Cardiac fibroblast (primary cell): ENCODE measurements around the gene PARM1.
A peak's percentile ranks its signal among the peaks of the same experiment; 100 is the strongest.

Experiments
- DNase-seq, 2 donors: peaks; one replicate each; pipeline versions ENCODE4 v3.0.0 to v3.0.0-alpha.2; 2010; ENCODE audit warnings: low read depth in 2 of 2
- H3K4me3 ChIP-seq, 2 donors: replicated peaks in 1 of 2; 1 replicate in 1 of 2; 2 replicates in 1 of 2; pipeline ENCODE4 v1.5.1; 2011; ENCODE audit warnings: low read depth in 2 of 2, low read length in 2 of 2, mild to moderate bottlenecking in 2 of 2, moderate library complexity in 1 of 2
- TF ChIP-seq, protein P1 (sequence below): IDR thresholded peaks from one replicate; pipeline ENCODE4 v1.5.1; 2011; ENCODE audit warnings: low read depth, mild to moderate bottlenecking, low read length, inconsistent platforms

PARM1 gene

DNA sequence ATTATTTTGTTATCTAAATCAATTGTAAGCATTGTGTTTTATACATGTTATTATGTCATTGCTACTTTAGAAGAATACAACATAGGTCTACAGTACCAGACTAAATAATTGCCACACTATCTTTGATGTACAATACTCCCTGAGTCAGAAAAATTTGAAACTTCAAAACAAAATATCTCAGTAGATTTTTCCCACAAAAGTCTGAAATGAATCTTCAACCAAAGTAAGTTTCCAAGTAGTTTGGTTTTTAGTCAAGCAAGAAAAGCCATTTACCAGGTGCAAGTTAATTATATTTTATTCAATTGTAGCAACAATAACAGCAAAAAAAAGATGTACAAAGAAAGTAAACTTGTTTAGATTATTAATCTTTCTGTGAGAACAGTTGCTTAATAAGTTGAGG, 11.4 kb upstream of the PARM1 start:
- DNase-seq, result no peak
- H3K4me3 ChIP-seq, result no peak overlapping the region
- TF ChIP-seq, protein P1, sequence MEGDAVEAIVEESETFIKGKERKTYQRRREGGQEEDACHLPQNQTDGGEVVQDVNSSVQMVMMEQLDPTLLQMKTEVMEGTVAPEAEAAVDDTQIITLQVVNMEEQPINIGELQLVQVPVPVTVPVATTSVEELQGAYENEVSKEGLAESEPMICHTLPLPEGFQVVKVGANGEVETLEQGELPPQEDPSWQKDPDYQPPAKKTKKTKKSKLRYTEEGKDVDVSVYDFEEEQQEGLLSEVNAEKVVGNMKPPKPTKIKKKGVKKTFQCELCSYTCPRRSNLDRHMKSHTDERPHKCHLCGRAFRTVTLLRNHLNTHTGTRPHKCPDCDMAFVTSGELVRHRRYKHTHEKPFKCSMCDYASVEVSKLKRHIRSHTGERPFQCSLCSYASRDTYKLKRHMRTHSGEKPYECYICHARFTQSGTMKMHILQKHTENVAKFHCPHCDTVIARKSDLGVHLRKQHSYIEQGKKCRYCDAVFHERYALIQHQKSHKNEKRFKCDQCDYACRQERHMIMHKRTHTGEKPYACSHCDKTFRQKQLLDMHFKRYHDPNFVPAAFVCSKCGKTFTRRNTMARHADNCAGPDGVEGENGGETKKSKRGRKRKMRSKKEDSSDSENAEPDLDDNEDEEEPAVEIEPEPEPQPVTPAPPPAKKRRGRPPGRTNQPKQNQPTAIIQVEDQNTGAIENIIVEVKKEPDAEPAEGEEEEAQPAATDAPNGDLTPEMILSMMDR, result no peak

DNA sequence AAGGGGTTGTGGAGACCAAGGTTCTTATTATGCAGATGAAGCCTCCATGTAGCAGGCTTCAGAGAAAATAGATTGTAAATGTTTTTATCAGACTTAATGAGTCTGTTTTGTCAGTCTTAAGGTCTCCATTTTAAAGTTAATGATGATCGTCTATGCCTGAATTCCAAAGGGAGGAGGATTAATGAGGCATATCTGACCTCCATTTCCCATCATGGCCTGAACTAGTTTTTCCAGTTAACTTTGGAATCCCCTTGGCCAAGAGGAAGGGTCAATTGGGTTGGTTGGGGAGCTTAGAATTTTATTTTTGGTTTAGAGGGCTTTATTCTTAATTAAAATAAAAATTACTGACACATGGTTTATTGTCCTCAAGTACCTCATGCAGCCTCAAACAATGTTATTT, 6.9 kb upstream of the PARM1 start:
- no peak for DNase-seq
- no peak overlapping the region for H3K4me3 ChIP-seq
- TF ChIP-seq, protein P1, result no peak

DNA sequence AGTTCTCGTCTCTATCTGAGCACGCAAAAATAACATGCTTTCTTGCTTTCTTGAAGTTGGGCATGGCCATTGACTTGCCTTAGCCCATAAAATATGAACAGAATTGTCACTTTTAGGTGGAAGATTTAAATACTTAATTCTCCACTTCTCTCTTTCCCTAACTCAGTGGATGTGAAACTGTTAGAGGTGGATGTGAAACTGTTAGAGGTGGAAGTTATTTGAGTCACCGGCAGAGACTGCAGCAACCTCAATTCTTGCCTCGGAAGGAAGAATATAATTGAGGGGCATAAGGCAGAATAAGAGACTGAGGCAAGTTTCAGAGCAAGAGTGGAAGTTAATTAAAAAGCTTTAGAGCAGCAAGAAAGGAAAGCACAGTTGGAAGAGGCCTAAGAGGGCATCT, 2.8 kb upstream of the PARM1 start:
- DNase-seq, result no peak
- H3K4me3 ChIP-seq, result no peak overlapping the region
- TF ChIP-seq, protein P1, result no peak

DNA sequence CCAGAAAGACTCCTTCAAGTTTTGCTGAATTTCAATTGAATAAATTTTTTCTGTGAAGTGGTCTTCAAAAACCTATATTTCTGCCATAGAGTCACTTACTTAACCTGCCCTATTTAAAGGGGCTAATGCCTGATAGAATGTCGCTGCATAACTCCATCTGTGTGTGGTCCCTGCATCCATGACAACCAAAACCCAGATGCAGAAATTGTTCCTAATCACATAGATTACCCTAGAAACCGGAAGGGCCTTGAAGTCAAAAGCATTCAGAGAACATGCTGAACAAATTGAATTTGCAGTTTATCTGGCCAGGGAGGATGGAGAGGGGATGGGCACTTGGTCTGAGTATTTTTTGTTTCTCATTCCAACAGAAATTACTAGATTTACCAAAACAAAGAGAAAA, 1.5 kb upstream of the PARM1 start:
- H3K4me3 ChIP-seq, result no peak overlapping the region
- TF ChIP-seq, protein P1, result no peak
- no peak for DNase-seq

DNA sequence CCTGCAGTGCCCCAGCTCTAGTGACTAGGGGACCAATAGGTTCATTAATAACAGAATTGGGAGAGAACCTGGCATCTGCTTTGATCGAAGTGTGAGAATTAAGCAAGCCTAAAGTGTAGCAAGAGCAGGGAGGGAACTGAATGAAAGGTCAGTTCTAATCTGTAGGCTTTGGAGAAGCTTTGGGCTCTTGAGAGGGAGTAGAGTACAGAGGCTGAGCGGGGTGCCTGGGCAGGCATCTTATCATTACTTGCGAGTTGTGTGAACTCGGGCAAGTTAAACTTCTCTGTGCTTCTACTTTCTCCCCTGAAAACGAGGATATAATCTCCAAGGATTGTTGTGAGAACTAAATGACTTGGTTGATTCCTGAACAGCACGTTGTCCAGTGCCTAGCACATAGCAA, 906 bp upstream of the PARM1 start:
- H3K4me3 ChIP-seq, result no peak overlapping the region
- TF ChIP-seq, protein P1, result no peak
- DNase-seq, result no peak

DNA sequence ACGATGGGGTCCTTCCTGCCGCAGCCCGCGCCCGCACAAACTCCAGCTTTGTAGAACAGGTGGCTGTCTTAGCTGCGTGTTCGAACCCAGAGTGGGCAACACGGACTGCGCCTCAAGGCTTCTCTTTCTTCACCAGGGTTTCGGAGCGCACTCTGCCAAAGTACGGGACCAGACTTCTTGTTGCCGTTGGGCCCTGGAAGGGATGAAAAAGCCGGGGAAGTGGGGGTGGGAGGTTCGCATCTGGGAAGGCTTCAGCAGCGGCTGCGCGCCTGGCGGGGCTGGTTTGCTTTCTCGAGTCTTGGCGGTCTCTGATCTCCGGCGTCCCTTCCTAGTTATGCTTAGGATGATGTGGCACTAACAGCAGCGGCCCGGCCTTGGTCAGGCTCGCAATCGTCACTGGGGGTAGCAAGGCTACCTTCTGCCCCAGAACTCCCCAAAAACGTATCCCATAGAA, 673 bp downstream of the PARM1 start:
- TF ChIP-seq, protein P1, result no peak
- DNase-seq, result peak in 1 of 2 donors; percentile 17
- peak overlapping the region; percentile 49 to 52 for H3K4me3 ChIP-seq
